Measurements from ENCODE around the gene ZNF12. TPM values are rescaled to one million over a fixed set of nuclear protein-coding genes. Genes with fewer than 3 reads are reported as not detected.
A peak's percentile ranks its signal among the peaks of the same experiment; 100 is the strongest.
"Not testable (repeated sequence)": the region's sequence is repeated elsewhere in the genome, so short reads cannot be mapped to it uniquely, and the experiment has no call there.

Gene ZNF12
- total RNA-seq, result 10 to 100 TPM; 13.0 to 22.7 TPM

DNA sequence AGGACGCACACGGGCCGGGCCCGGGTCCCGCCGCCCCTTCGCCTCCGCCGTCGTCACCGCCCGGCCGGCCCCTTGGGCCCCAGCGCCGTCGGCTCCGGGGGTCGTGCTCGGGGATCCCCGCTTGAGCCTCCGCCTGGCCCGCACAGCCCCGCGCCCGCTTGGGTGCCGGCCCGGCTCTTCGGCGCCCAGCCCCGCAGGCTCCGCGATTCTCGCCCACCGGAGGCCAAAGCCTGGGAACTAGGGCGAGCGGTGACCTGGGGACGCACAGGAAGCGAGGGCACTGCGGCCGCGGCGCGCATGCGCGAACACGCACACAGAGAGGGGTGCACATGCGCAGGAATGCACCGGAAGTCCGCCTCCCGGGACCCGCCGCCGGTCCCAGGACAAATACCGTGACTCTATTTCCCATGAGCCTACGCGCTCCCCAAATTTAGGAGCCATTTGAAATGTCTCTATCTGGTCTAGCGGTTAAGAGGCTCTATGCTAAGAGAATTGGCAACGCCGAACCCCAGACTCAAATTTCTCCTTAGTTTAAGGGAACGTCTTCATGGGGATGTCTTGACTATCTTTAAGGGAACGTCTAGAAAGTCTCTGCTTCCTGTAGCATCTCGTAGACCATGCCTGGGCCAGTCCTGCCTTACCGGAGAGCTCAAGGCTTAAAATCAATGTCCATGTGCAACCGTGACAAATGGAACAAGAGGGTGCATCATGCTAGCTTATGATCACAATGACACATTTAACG, at the start of gene ZNF12:
Gene ZNF12, minus strand, starts transcription at position 282 of the 742 bp plus-strand sequence. CDS start 1,774 bp downstream, outside the sequence.
- Histone ChIP-seq H3K36me3 (replicated peaks in 1 of 2; ENCODE audit: insufficient read depth in 1 of 2, low read depth in 2 of 2) (peaks cover 4 to 5% of the 10 kb centered on the region in 2 donors), H3K27ac (peak within 1 kb of the TSS; percentile 69 to 88 (median 76)), H3K4me1 (peaks cover 27% of the 10 kb centered on the region), H3K9me3 (no peaks in the 10 kb centered on the region), H3K27me3 (no peaks in the 10 kb centered on the region), H3K4me3 (peak within 1 kb of the TSS; percentile 83 to 87)
- peak; percentile 61 to 76 (median 73) for TF ChIP-seq POLR2A (IDR thresholded peaks at IDR 0.05)
- TF ChIP-seq, protein P1, sequence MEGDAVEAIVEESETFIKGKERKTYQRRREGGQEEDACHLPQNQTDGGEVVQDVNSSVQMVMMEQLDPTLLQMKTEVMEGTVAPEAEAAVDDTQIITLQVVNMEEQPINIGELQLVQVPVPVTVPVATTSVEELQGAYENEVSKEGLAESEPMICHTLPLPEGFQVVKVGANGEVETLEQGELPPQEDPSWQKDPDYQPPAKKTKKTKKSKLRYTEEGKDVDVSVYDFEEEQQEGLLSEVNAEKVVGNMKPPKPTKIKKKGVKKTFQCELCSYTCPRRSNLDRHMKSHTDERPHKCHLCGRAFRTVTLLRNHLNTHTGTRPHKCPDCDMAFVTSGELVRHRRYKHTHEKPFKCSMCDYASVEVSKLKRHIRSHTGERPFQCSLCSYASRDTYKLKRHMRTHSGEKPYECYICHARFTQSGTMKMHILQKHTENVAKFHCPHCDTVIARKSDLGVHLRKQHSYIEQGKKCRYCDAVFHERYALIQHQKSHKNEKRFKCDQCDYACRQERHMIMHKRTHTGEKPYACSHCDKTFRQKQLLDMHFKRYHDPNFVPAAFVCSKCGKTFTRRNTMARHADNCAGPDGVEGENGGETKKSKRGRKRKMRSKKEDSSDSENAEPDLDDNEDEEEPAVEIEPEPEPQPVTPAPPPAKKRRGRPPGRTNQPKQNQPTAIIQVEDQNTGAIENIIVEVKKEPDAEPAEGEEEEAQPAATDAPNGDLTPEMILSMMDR (IDR thresholded peaks at IDR 0.05), result no peak
- ATAC-seq (peak; percentile 100), DNase-seq (peak; percentile 97 to 98 (median 98))
- 1 to 3% methylated on average over 13 to 42 of the region's 65 CpGs for WGBS, 2 donors
- intact Hi-C loops (cut with DNase I), result no loop called here

DNA sequence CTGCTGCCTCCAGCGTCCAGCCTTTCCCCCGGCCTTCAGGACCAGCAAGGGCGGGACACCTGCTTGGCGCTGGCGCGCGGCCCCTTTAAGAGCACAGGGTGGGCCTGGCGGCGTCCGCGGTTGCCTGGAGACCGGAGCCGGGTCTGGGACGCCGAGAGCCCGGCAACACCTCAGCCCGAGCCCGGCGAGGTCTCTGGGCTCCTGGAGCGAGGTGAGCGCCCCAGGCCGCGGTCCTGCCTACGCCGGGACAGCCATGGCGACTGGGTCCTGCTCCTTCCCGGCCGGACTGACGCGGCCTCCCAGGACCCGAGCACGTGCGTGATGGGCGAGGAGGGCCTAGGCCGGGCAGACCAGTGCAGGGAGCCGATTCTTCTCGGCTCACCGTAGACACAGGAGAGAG, 47.2 kb upstream of the ZNF12 start, which contains the start of gene RSPH10B2:
Gene RSPH10B2, plus strand, starts transcription at position 140 of the 400 bp plus-strand sequence. CDS start 3,575 bp downstream, outside the sequence.
- DNase-seq; H3K36me3 ChIP-seq (replicated peaks in 1 of 2; ENCODE audit: insufficient read depth in 1 of 2, low read depth in 2 of 2); H3K9me3 ChIP-seq; H3K4me1 ChIP-seq; H3K27me3 ChIP-seq; ATAC-seq; H3K4me3 ChIP-seq; intact Hi-C loops (cut with DNase I); H3K27ac ChIP-seq: not testable (repeated sequence)
- WGBS, 2 donors, result 13% methylated on average over 11 of the region's 38 CpGs; no CpG with 5 or more reads in 1 of the 2 donors

DNA sequence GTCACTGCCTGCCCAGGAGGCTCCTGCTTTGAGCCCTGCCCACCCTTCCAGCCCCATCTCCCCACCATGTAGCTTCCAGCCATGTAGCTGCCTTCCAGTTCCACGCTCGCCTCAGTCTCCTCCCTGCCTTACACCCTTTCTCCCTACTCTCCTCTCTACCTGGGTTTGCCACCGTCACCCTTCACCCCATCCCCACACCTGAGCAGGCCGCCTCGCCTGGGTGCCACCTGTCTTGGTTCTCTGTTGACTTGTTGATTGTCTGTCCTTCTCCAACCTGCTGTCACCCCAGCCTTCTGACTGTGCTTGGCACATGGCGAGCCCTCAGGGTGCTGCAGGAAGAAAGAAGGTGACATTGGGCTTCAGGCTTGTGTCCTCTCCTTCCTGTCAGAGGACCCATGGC, 43.4 kb upstream of the ZNF12 start:
- H3K4me1 ChIP-seq; H3K27me3 ChIP-seq; H3K4me3 ChIP-seq; intact Hi-C loops (cut with DNase I); H3K9me3 ChIP-seq; H3K36me3 ChIP-seq (replicated peaks in 1 of 2; ENCODE audit: insufficient read depth in 1 of 2, low read depth in 2 of 2); H3K27ac ChIP-seq; DNase-seq; ATAC-seq: not testable (repeated sequence)
- WGBS, 2 donors, result 89 to 95% methylated on average over 3 to 4 of the region's 6 CpGs

DNA sequence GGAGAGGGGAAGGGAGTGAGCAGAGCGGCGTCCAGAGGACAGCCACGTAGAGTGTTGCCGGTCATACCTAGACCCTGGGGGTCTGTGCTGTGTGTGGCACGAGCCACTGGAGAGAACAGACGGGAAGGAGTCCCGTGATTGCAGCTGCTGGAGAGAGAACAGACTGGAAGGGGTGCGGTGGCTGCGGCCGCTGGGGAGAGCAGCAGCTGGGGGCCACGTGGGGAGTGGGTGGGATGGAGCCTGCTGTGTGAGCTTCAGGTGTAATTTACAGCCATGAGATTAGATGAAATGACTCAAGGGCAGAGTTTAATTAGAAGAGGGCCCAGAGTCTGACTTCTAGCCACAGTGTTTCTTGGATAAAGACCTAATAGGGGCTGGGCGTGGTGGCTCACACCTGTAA, 42.6 kb upstream of the ZNF12 start:
- H3K27me3 ChIP-seq; H3K27ac ChIP-seq; DNase-seq; H3K4me1 ChIP-seq; ATAC-seq; intact Hi-C loops (cut with DNase I); H3K4me3 ChIP-seq; H3K9me3 ChIP-seq; H3K36me3 ChIP-seq (replicated peaks in 1 of 2; ENCODE audit: insufficient read depth in 1 of 2, low read depth in 2 of 2): not testable (repeated sequence)
- 93 to 100% methylated on average over 1 to 6 of the region's 12 CpGs for WGBS, 2 donors

DNA sequence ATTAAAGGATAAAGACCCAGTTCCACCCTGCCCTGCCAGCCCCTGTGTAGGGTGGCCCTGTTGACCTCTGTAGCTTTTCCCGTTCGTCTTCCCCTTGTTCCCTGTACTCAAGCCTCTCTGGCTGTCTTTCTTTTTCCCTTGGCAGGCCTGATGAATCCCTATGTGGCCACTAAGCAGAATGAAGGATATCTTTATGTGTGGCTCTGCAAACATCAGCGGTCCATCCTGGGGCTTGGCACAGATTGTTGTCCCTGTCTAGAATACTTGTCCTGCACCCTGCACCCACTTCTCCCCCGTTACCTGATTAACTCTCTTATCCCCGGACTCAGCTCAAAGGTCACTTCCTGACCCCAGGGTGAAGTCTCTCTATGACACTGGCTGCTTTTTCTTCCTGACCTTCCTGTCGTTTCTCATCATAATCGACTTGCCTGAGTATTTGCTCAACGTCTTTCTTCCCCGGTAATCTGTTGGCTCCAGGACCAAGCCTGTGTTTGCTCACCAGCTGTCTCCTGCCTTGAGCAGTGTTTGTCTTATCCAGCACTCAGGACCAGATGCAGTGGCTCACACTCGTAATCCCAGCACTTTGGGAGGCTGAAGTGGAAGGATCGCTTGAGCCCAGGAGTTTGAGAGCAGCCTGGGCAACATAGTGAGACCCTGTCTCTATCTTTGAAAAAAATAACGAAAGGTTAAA, 37.8 kb upstream of the ZNF12 start:
- intact Hi-C loops (cut with DNase I); H3K4me1 ChIP-seq: not testable (repeated sequence)
- 36% methylated on average over 3 of the region's 12 CpGs; no CpG with 5 or more reads in 1 of the 2 donors for WGBS, 2 donors

DNA sequence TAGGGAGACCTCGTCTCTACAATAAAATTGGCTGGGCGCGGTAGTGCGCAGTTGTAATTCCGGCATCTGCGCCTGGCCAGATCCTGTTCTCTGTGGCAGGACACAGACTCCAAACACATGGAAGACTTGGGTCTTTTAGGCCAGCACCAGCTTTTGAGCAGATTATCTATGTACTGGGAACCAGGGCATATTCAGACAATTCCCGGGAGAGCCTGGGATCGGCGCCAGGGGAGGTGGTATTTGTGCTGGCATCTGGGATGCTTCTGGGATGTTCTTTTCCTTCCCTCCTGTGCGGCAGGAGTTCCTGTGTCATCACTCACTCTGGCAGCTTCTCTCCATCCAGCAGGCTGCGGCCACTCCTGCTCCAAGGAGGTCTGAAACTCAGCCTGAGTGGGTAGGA, 31.7 kb upstream of the ZNF12 start:
- H3K9me3 ChIP-seq; H3K27me3 ChIP-seq; H3K27ac ChIP-seq; ATAC-seq; DNase-seq; H3K4me3 ChIP-seq; H3K4me1 ChIP-seq; intact Hi-C loops (cut with DNase I): not testable (repeated sequence)
- WGBS, 2 donors, result 95% methylated on average over 8 of the region's 11 CpGs; no CpG with 5 or more reads in 1 of the 2 donors
- peaks cover 0 to 13% of the 10 kb centered on the region in 2 donors for H3K36me3 ChIP-seq (replicated peaks in 1 of 2; ENCODE audit: insufficient read depth in 1 of 2, low read depth in 2 of 2)

More for the DNA sequence above, 37.8 kb upstream of the ZNF12 start:
- not testable (repeated sequence) for H3K27ac ChIP-seq; H3K36me3 ChIP-seq (replicated peaks in 1 of 2; ENCODE audit: insufficient read depth in 1 of 2, low read depth in 2 of 2); H3K9me3 ChIP-seq; H3K4me3 ChIP-seq; DNase-seq; ATAC-seq; H3K27me3 ChIP-seq

DNA sequence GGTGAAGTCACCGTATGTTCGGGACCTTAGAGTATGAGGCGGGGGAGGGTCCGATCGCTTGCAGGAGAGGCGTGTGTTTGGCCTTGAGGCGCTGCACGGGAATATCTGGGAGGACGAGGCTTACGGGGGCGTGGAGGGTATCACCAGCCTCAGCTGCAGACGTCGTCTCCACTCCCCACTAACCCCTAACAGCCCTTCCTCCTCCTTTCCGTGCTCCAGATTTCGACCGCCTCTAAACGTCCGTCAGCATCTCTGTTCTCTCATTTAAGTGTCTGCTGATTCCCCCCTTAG, 23.5 kb upstream of the ZNF12 start:
- Histone ChIP-seq H3K27me3 (no peaks in the 10 kb centered on the region), H3K4me1 (peaks cover 15% of the 10 kb centered on the region), H3K27ac (peak overlapping the region; percentile 34 to 86 (median 74)), H3K36me3 (replicated peaks in 1 of 2; ENCODE audit: insufficient read depth in 1 of 2, low read depth in 2 of 2) (peaks cover 0 to 1% of the 10 kb centered on the region in 2 donors), H3K4me3 (peak overlapping the region; percentile 55 to 69), H3K9me3 (no peaks in the 10 kb centered on the region)
- DNase-seq (peak in 2 of 4 donors; percentile 8 to 38), ATAC-seq (peak; percentile 23)
- no peak for TF ChIP-seq POLR2A (IDR thresholded peaks at IDR 0.05)
- TF ChIP-seq, protein P1 (IDR thresholded peaks at IDR 0.05), result no peak
- WGBS, 2 donors, result 0 to 4% methylated on average over 11 to 18 of the region's 18 CpGs
- intact Hi-C loops (cut with DNase I), result no loop called here
